Stimulated activated naive CD8-positive, alpha-beta T cell treated with anti-CD3 and anti-CD28 coated beads, Interleukin-15, Interleukin-2, amounts not matched to agents 100 U/mL and 50 U/mL, for 24 hours (primary cell): Measurements from ENCODE around the gene BFSP1.

Source experiments
- ATAC-seq: fragments of 150-1000 bp; cut with Tn5 transposase; one replicate; pipeline ENCODE4 v1.10.0; 2021
- DNase-seq: peaks from one replicate; pipeline ENCODE4 v3.0.0; 2021

BFSP1 gene

GRCh38 chr20:17519606-17520285, 11.4 kb downstream of the BFSP1 start:
- ATAC-seq (no peak), DNase-seq (no peak)

DNA sequence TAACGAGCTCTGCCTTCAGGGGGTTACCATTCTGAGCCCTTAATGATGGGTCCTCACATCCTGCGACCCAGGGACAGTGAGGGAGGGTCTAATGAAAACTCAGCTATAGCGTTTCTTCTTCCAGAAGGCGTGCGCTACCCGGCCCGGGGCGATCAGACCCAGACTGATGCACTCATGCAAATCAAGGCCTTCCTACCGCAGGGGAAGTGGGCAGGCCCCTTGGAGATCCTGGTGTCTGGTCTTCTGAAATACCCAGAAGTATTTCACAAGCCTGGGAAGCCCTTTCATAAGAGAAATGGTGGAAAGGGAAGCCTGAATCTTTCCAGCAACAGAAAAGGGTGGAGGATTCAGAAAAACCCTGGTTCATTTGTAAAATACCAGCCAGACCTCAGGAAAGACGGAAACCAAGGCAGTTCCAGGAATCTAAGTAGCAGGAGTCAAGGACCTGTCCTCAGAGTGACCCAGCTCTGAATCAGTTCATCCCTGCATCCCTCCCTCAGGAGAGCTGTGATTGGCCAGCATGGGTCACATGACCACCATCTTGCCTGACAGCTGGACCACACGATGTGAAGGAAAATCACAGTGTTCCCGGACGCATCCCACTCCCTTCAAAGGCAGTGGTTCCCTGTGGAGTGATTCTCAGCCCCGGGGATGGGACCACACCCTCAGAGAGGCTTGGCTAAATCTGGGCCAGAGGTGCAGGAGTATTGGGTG, 12.7 kb downstream of the BFSP1 start:
- no peak for DNase-seq
- ATAC-seq = no peak

DNA sequence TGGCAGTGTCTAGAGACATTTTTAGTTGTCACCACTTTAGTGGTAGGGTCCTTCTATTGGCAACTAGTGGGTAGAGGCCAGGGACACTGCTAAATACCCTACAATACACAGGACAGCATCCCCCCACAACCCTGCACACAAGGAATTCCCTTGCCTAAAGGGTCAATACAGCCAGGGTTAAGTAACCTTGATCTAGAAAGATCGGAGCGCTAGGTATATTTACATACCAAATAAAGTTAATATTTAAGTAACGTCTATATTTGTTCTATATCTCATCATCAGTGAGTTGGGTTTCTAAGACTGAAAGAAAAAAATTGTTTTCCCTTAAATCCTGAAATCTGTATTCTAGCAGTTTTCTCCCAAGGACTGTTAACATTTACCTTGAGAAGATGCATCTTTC, 16.1 kb downstream of the BFSP1 start:
- no peak for ATAC-seq
- no peak for DNase-seq

- DNase-seq = no peak
- no peak for ATAC-seq
Measured at GRCh38 chr20:17513939-17514338, 17.2 kb downstream of the BFSP1 start.

GRCh38 chr20:17511401-17511800, 19.8 kb downstream of the BFSP1 start:
- no peak for DNase-seq
- ATAC-seq = peak; percentile 33

- DNase-seq = no peak
- no peak for ATAC-seq
Measured at GRCh38 chr20:17510548-17510947, 20.6 kb downstream of the BFSP1 start.

DNA sequence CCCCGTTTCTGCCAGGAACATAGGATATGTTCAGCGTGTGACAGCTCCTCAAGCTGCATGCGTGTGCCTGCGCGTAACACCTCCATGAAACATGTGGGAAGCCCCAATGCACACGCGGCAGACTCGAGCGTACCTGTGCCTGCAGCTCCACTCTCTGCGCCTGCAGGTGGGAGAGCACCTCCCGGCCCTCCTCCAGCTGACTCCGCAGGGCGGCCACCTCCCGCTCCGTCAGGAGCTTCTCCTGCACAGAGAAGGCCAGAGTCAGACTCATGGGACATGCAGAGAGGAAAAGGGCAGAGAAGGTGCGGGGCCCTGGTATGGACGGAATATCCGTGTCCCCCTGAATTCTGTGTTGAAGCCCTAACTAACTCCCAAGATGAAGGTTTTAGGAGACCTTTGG, 22.4 kb downstream of the BFSP1 start:
- ATAC-seq = no peak
- DNase-seq = no peak

- ATAC-seq = no peak
- DNase-seq = no peak
Measured at GRCh38 chr20:17507531-17507930, 23.6 kb downstream of the BFSP1 start.

DNA sequence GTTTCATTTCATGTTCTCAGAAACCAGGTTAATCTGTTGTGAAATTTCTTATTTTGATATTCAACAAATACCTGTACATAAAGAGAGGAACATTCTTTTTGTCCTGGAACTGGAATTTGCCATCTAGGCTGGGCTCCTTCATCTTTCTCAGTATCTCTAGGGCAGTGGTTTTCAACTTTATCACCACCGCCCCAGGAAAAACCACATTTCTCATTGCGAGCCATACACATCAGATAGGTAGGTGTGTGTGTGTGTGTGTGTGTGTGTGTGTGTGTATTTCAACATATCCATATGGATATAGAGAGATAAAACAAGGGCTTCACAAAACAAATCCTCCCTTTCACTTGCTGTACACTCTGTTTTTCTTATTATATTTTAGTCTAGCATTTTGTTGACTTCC, 24.1 kb downstream of the BFSP1 start:
- ATAC-seq (no peak), DNase-seq (no peak)

- ATAC-seq (peak; percentile 78), DNase-seq (peak; percentile 69)
Measured at GRCh38 chr20:17505636-17506517, 25.3 kb downstream of the BFSP1 start.

DNA sequence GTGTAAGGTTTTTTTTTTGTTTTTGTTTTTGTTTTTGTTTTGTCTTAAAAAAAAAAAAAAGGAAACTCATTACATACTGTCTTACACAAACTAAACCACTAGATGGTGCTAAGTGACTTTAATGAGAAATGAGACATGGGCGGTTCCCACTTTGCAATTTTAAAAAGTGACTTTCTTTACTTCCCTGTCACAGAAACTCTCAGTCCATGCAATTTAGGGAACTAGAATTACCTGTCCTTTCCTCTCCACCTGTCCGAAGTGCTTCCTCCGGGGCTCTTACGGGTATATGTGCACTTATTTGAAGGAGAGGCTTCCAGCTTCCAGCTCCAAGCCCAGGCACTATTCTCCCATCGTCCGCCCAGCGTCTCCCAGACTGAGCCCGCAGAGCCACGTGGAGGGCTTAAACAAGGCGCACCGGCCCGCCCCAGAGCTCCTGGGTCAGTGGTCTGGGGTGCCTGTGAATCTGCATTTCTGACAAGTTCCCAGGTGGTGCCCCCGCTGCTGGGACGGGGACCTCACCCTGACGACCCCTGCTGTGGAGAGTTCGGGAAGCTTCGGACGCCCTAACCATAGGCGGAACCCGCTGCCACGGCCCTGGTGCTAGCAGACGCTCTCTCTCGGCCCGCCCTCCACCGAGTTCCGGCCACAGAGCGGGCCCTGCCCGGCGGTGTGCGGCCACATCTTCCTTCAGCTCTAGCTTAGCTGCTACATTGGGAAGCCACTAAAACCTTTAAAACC, 26.1 kb downstream of the BFSP1 start:
- peak; percentile 58 for ATAC-seq
- peak; percentile 70 for DNase-seq

- peak; percentile 10 for DNase-seq
- no peak for ATAC-seq
Measured at GRCh38 chr20:17504066-17504897, 26.9 kb downstream of the BFSP1 start.

GRCh38 chr20:17503301-17504065, 27.7 kb downstream of the BFSP1 start:
- ATAC-seq (no peak), DNase-seq (no peak)

GRCh38 chr20:17502105-17502504, 29.1 kb downstream of the BFSP1 start:
- DNase-seq = no peak
- ATAC-seq = no peak

- no peak for ATAC-seq
- no peak for DNase-seq
Measured at GRCh38 chr20:17501701-17502100, 29.5 kb downstream of the BFSP1 start.

DNA sequence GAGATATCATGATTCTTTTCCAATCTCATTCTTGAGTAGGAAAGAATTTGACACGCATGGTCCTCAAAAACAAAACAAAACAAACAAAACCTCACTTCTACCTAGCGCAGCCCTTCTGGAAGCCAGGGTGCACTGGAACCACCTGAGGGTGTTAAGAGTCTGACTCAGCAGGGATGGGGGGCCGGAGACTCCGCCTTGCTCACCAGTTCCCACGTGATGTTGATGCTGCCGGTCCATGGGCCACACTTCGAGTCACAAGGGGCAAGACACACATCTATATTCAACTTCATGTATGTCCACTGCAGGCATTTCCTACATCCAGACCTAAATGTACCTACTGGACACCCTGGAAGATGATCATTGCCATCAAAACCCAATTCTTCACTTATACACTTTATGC, 30.4 kb downstream of the BFSP1 start:
- no peak for DNase-seq
- ATAC-seq = no peak

DNA sequence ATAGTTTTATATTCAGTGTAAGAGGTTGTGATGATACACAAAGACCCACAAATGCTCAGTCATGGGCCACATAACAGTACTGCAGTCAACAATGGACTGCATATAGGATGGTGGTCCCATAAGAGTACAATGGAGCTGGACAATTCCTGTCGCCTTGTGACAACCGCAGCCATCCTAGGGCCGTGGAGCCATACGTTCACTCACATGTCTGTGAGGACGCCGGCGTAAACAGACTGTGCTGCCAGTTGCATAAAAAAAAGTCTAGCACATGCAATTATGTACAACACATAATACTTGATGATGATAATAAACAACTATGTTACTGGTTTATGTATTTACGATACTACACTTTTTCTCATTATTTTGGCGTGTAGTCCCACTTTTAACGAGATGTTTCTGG, 30.9 kb downstream of the BFSP1 start:
- DNase-seq (no peak), ATAC-seq (no peak)

DNA sequence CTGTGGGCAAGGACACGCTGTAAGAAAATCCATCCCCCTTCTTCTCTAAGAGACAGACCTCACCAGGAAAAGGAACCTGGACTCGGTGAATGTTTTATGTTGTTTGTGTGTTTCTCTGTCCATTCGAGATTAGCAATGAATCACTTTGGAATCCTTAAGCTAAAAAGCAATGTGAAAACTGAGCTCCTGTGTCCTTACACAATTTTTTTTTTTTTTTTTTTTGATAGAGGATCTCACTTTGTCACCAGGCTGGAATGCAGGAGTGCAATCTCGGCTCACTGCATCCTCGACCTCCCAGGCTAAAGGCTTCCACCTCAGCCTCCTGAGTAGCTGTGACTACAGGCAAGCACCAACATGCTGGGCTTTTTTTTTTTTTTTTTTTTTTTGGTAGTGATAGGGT, 32.1 kb downstream of the BFSP1 start:
- DNase-seq (no peak), ATAC-seq (no peak)

- no peak for ATAC-seq
- no peak for DNase-seq
Measured at GRCh38 chr20:17498641-17499040, 32.5 kb downstream of the BFSP1 start.

DNA sequence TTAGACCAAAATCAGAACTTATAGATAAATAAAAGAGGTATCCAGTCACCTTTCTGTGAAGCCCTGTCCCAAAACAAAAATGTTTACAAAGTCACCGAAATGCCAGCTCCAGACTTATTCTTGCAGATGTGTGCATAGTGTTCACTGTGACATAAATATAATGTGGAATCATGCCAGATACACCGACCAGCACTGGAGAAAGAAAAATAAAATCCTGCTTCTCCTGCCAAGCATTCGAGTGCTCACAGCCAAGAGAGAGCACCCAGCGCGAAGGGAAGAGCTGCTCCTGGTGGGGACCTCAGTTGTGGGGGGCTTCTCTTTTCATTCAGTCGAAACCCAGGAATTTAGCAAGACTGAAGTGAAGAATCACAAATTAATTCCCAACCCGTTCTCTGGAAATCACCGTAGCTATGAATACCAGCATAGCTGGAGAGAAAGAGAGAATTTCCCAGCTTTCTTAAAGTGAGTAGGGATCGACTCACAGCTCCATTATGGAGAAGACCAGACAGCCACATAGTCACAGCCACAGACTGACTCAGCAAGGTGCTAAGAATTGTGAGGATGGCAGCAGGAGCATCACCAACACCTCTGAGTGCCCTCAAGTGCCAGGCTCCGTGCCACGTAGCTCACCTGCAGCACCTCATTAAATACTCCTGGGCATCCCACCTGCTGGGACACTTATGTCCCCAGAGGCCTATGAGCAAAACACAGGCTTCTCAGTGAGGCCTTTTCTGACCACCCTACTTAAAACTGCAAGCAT, 33.2 kb downstream of the BFSP1 start:
- no peak for DNase-seq
- ATAC-seq = no peak
